SK-N-SH (cell line): ENCODE results near the gene NALCN. TPM values are rescaled to one million over a fixed set of nuclear protein-coding genes. Genes with fewer than 3 reads are reported as not detected.

Experiments
- CTCF ChIA-PET: fragments of 300-600, 350-600 bp; formaldehyde crosslinking; extraction: SDS; loops from one replicate; lab custom pipeline; 2021; lab: Yijun Ruan, JAX
- POLR2A ChIA-PET: fragments of 350-600 bp; sonication (Branson Sonifier 250); formaldehyde crosslinking; extraction: SDS; loops from one replicate; lab custom pipeline; 2020; ENCODE audit warnings: antibody characterized with exemption, inconsistent platforms; lab: Yijun Ruan, JAX
- DNase-seq: peaks from one replicate; pipeline ENCODE4 v3.0.0; 2012
- H2AFZ ChIP-seq: fragments of 200-600 bp; sonication (generic); 2 replicates; pipeline ENCODE4 v1.8.1; 2016; ENCODE audit warnings: antibody characterized with exemption, mild to moderate bottlenecking, low read depth
- H3F3A ChIP-seq: fragments of 200-600 bp; sonication (generic); replicated peaks from 2 replicates; pipeline ENCODE3; 2016; ENCODE audit warnings: antibody characterized with exemption, mild to moderate bottlenecking; ENCODE audit not compliant: insufficient read depth
- H3K27ac ChIP-seq, 2 experiments: fragments of 200-500 bp in 1 of 2; fragments of 200-600 bp in 1 of 2; sonication (Bioruptor generic) in 1 of 2; sonication (generic), shearing (Covaris generic) in 1 of 2; 2 replicates each; pipeline versions ENCODE4 v1.5.1 to v1.6.1; 2014 to 2016; ENCODE audit warnings: low read depth in 2 of 2, inconsistent platforms in 1 of 2, low read length in 1 of 2, mild to moderate bottlenecking in 1 of 2, mixed read lengths in 1 of 2
- H3K27me3 ChIP-seq: fragments of 200-600 bp; sonication (generic), shearing (Covaris generic); 2 replicates; pipeline ENCODE4 v1.6.1; 2016; ENCODE audit warnings: mixed run types; ENCODE audit not compliant: insufficient read depth
- H3K36me3 ChIP-seq, 2 experiments: fragments of 200-500 bp in 1 of 2; fragments of 200-600 bp in 1 of 2; sonication (Bioruptor generic) in 1 of 2; sonication (generic) in 1 of 2; replicated peaks in 1 of 2; 2 replicates each; pipeline versions ENCODE3 to v1.5.1; 2014 to 2016; ENCODE audit warnings: low read length in 1 of 2, mild to moderate bottlenecking in 1 of 2; ENCODE audit not compliant: insufficient read depth in 2 of 2, control insufficient read depth in 1 of 2
- H3K4me1 ChIP-seq, 2 experiments: fragments of 200-500 bp in 1 of 2; fragments of 200-600 bp in 1 of 2; sonication (Bioruptor generic) in 1 of 2; sonication (generic), shearing (Covaris generic) in 1 of 2; 2 replicates each; pipeline versions ENCODE4 v1.5.1 to v1.6.1; 2014 to 2016; ENCODE audit warnings: low read depth in 1 of 2, low read length in 1 of 2, mixed run types in 1 of 2; ENCODE audit not compliant: insufficient read depth in 2 of 2, control insufficient read depth in 1 of 2
- H3K4me2 ChIP-seq: fragments of 200-600 bp; sonication (generic), shearing (Covaris generic); 2 replicates; pipeline ENCODE4 v1.6.1; 2017; ENCODE audit warnings: mixed run types
- H3K4me3 ChIP-seq, 2 experiments: fragments of 200-500 bp in 1 of 2; fragments of 200-600 bp in 1 of 2; sonication (Bioruptor generic) in 1 of 2; sonication (generic), shearing (Covaris generic) in 1 of 2; 2 replicates each; pipeline versions ENCODE4 v1.5.1 to v1.8.1; 2014 to 2016; ENCODE audit warnings: low read depth in 2 of 2, inconsistent platforms in 1 of 2, low read length in 1 of 2, mild to moderate bottlenecking in 1 of 2, mixed read lengths in 1 of 2, moderate library complexity in 1 of 2
- H3K79me2 ChIP-seq: fragments of 200-600 bp; sonication (generic); 2 replicates; pipeline ENCODE4 v1.8.1; 2017; ENCODE audit warnings: mild to moderate bottlenecking; ENCODE audit not compliant: insufficient read depth
- H3K9ac ChIP-seq: fragments of 200-600 bp; sonication (generic); 2 replicates; pipeline ENCODE4 v1.6.1; 2017; ENCODE audit warnings: mixed run types
- H3K9me2 ChIP-seq: fragments of 200-600 bp; sonication (generic); 2 replicates; pipeline ENCODE4 v1.6.1; 2017; ENCODE audit warnings: mixed run types
- H3K9me3 ChIP-seq: fragments of 200-600 bp; sonication (generic); 2 replicates; pipeline ENCODE4 v1.6.1; 2017; ENCODE audit warnings: mixed run types, mild to moderate bottlenecking, moderate library complexity
- H4K20me1 ChIP-seq: fragments of 200-600 bp; sonication (generic); 2 replicates; pipeline ENCODE4 v1.6.1; 2017; ENCODE audit warnings: mild to moderate bottlenecking, mixed run types; ENCODE audit not compliant: insufficient read depth
- CHD2 ChIP-seq: fragments of 150-350 bp; IDR thresholded peaks from 2 replicates; pipeline ENCODE4 v1.6.1; 2018; ENCODE audit warnings: low read length; ENCODE audit not compliant: partially characterized antibody
- CTCF ChIP-seq: fragments of 200-600 bp; sonication (generic); IDR thresholded peaks from 2 replicates; pipeline ENCODE4 v1.6.1; 2017; ENCODE audit warnings: antibody characterized with exemption, mild to moderate bottlenecking, moderate library complexity
- EZH2phosphoT487 ChIP-seq: fragments of 200-600 bp; sonication (generic); IDR thresholded peaks from 2 replicates; pipeline ENCODE4 v1.6.1; 2017; ENCODE audit warnings: low read depth, mixed run types, mild to moderate bottlenecking, antibody characterized with exemption, moderate library complexity, borderline replicate concordance
- FOSL2 ChIP-seq: IDR thresholded peaks from 2 replicates; pipeline ENCODE4 v1.4.0; 2012; ENCODE audit warnings: low read depth, mild to moderate bottlenecking, moderate library complexity, borderline replicate concordance
- FOXJ3 ChIP-seq: sonication (generic); formaldehyde crosslinking; IDR thresholded peaks from 2 replicates; pipeline ENCODE4 v1.5.1; 2020; ENCODE audit warnings: mild to moderate bottlenecking, missing genetic modification reagents
- FOXM1 ChIP-seq: IDR thresholded peaks from 2 replicates; pipeline ENCODE4 v1.4.0; 2012; ENCODE audit warnings: low read depth, mild to moderate bottlenecking
- IRF3 ChIP-seq: fragments of 150-350 bp; IDR thresholded peaks from 2 replicates; pipeline ENCODE4 v1.6.1; 2016; ENCODE audit warnings: mild to moderate bottlenecking, low read depth, low read length
- MAX ChIP-seq: IDR thresholded peaks from 2 replicates; pipeline ENCODE4 v1.4.0; 2012; ENCODE audit warnings: low read depth
- MXI1 ChIP-seq: IDR thresholded peaks from 2 replicates; pipeline ENCODE4 v1.6.1; 2012; ENCODE audit warnings: mild to moderate bottlenecking, low read depth, low read length, improper control_type of control experiment
- NFIC ChIP-seq: IDR thresholded peaks from 2 replicates; pipeline ENCODE4 v1.4.0; 2012; ENCODE audit warnings: borderline replicate concordance
- POLR2AphosphoS5 ChIP-seq: IDR thresholded peaks from 2 replicates; pipeline ENCODE4 v1.6.1; 2012; ENCODE audit warnings: low read depth, low read length
- RAD21 ChIP-seq: IDR thresholded peaks from 2 replicates; pipeline ENCODE4 v1.6.1; 2012; ENCODE audit warnings: mild to moderate bottlenecking, low read length
- REST ChIP-seq: IDR thresholded peaks from 2 replicates; pipeline ENCODE4 v1.6.1; 2012; ENCODE audit warnings: mild to moderate bottlenecking, low read depth, low read length, moderate library complexity
- RXRA ChIP-seq: IDR thresholded peaks from 2 replicates; pipeline ENCODE4 v1.4.0; 2012; ENCODE audit warnings: low read depth, mild to moderate bottlenecking, borderline replicate concordance
- SMC3 ChIP-seq: IDR thresholded peaks from 2 replicates; pipeline ENCODE4 v1.6.1; 2012; ENCODE audit warnings: low read depth, low read length, improper control_type of control experiment
- TCF12 ChIP-seq: IDR thresholded peaks from 2 replicates; pipeline ENCODE4 v1.4.0; 2012
- WGBS: methylation state at CpG from one replicate; pipeline ENCODE4 v1.1.6; 2017; ENCODE audit warnings: low lambda C conversion rate; 5-methylcytosine and 5-hydroxymethylcytosine counted together
- polyA plus RNA-seq, 3 experiments: library from polyadenylated mRNA; depleted of rRNA; stranded (reverse); fragments of >200 nt; gene quantifications; 2 replicates each; pipeline ENCODE4 v1.2.3, GENCODE V29; 2012

NALCN gene
- polyA plus RNA-seq, 1 of the 3 experiments (the other 2 are of a cell fraction), result 3.0 TPM

- Histone ChIP-seq H3F3A (peaks cover 9% of the 10 kb centered on the region), H3K4me2 (peak overlapping the region; percentile 61; the same call in 1 of the 2 replicates), H3K9me2 (no peaks in the 10 kb centered on the region), H3K4me3 (no peak overlapping the region), H3K36me3 (no peaks in the 10 kb centered on the region), H3K27ac (peak overlapping the region in 1 of 2 experiments; percentile 87; a peak in 2 of 4 replicates), H3K27me3 (no peaks in the 10 kb centered on the region), H3K79me2 (no peaks in the 10 kb centered on the region), H3K9ac (no peak overlapping the region), H2AFZ (0 out of 2 replicates have a peak overlapping the region, but pooled peaks have one; percentile 71), H3K4me1 (peaks cover 0 to 10% of the 10 kb centered on the region in 2 experiments), H3K9me3 (no peaks in the 10 kb centered on the region), H4K20me1 (no peaks in the 10 kb centered on the region)
- 99% methylated on average over 6 of the region's 6 CpGs for WGBS
- DNase-seq, result no peak
- TF ChIP-seq MAX, result 0 out of 2 replicates have a peak, but pooled peaks have one; percentile 4
- TF ChIP-seq CTCF, result no peak
- ChIA-PET CTCF (interaction anchor here (0.8 to 1.8 kb wide), 2 partner anchors 10 to 23 kb away, joined by 3 to 5 read pairs; no protein-coding TSS in a partner anchor), POLR2A (no interaction called here)
These were observed 157.8 kb downstream of the NALCN start for GRCh38 chr13:101258509-101258908.

- Histone ChIP-seq H4K20me1 (no peaks in the 10 kb centered on the region), H3K27ac (peak overlapping the region in 1 of 2 experiments; percentile 87; a peak in 2 of 4 replicates), H3K4me2 (peak overlapping the region; percentile 61; the same call in 1 of the 2 replicates), H3K36me3 (no peaks in the 10 kb centered on the region), H3K27me3 (no peaks in the 10 kb centered on the region), H3F3A (peaks cover 9% of the 10 kb centered on the region), H2AFZ (peak overlapping the region; percentile 71; the same call in 1 of the 2 replicates), H3K4me1 (peaks cover 0 to 10% of the 10 kb centered on the region in 2 experiments; a peak in 3 of 4 replicates), H3K9me3 (no peaks in the 10 kb centered on the region), H3K79me2 (no peaks in the 10 kb centered on the region), H3K9ac (peak overlapping the region; percentile 58; the same call in 1 of the 2 replicates), H3K9me2 (no peaks in the 10 kb centered on the region), H3K4me3 (no peak overlapping the region)
- WGBS, result 73% methylated on average over 11 of the region's 11 CpGs
- CTCF ChIA-PET, result interaction anchor here (0.8 to 1.8 kb wide), 2 partner anchors 10 to 24 kb away, joined by 3 to 5 read pairs; no protein-coding TSS in a partner anchor
- no peak for DNase-seq
- POLR2A ChIA-PET, result no interaction called here
- TF ChIP-seq RXRA (no peak), FOSL2 (peak; percentile 89), IRF3 (no peak), FOXJ3 (CRISPR knock-in tag) (no peak), REST (0 out of 2 replicates have a peak, but pooled peaks have one; percentile 27), NFIC (no peak), CTCF (no peak), POLR2AphosphoS5 (no peak), RAD21 (no peak), MXI1 (no peak), EZH2phosphoT487 (no peak), TCF12 (peak; percentile 31; the same call in 1 of the 2 replicates), MAX (0 out of 2 replicates have a peak, but pooled peaks have one; percentile 13), CHD2 (no peak), FOXM1 (no peak), SMC3 (no peak)
These were observed 158.2 kb downstream of the NALCN start for GRCh38 chr13:101258071-101258470.
